ENCODE data around the gene DNAJC16. TPM values are rescaled to one million over a fixed set of nuclear protein-coding genes. Genes with fewer than 3 reads are reported as not detected.
"Not testable (repeated sequence)": the region's sequence is repeated elsewhere in the genome, so short reads cannot be mapped to it uniquely, and the experiment has no call there.

The DNAJC16 gene
- total and polyA plus RNA-seq, 9 of the 15 experiments (the other 6 are each of a cell fraction or from before 2014, with no cell fraction given): 6.9 to 16.8 (median 12.8) TPM

DNA sequence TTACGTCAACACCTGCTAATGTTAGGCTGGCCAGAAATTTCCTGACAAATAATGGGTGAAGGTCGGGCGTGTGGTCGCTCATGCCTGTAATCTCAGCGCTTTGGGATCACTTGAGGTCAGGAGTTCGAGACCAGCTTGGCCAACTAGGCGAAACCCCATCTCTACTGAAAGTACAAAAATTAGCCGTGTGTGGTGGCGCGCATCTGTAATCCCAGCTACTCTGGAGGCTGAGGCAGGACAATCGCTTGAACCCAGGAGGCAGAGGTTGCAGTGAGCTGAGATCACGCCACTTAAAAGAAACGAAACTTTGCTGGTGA lies 77.3 kb downstream of the DNAJC16 start:
- H3K9ac ChIP-seq (ENCODE audit: insufficient read depth in 1 of 2, low read depth in 2 of 2, low read length in 2 of 2); CTCF ChIA-PET (ENCODE audit: low intra/inter-chr PET ratio); H3K9me3 ChIP-seq (replicated peaks; ENCODE audit: control insufficient read depth, insufficient read depth, low read depth, low read length); ATAC-seq; H4K20me1 ChIP-seq (replicated peaks; ENCODE audit: control insufficient read depth, insufficient read depth, low read length); DNase-seq (ENCODE audit: extremely low read depth in 1 of 4, low spot score in 3 of 4); BruUV-seq (replicated peaks); H3K27me3 ChIP-seq (ENCODE audit: control insufficient read depth in 2 of 2, insufficient read depth in 2 of 2, low read length in 2 of 2); FAIRE-seq; H3K36me3 ChIP-seq (ENCODE audit: control insufficient read depth, insufficient read depth, low read length); in situ Hi-C loops (cut with MboI); H3K79me2 ChIP-seq (ENCODE audit: control insufficient read depth, insufficient read depth, low read length); intact Hi-C loops (cut with micrococcal nuclease); H3K27ac ChIP-seq (ENCODE audit: extremely low read depth, low read depth, low read length); H3K9me1 ChIP-seq (ENCODE audit: control insufficient read depth, insufficient read depth, low read length); H3K4me3 ChIP-seq: not testable (repeated sequence)
- H2AFZ ChIP-seq (ENCODE audit: low read depth, low read length): peak overlapping the region; percentile 83
- H3K4me1 ChIP-seq (replicated peaks in 1 of 2; ENCODE audit: control insufficient read depth in 2 of 2, insufficient read depth in 2 of 2, low read length in 2 of 2): peaks cover 0 to 20% of the 10 kb centered on the region in 2 experiments; a peak in 3 of 5 replicates
- POLR2A ChIA-PET: interaction anchor here (0.8 to 1.6 kb wide), 3 partner anchors 14 to 93 kb away, joined by 3 to 5 read pairs (median 3); no protein-coding TSS in a partner anchor
- H3K4me2 ChIP-seq (ENCODE audit: insufficient read depth, low read length): peak overlapping the region; percentile 76
- WGBS (ENCODE audit: insufficient coverage, low coverage, missing lambda C conversion rate): 69% methylated on average over 13 of the region's 13 CpGs
- 0 out of 2 replicates have a peak, but pooled peaks have one; percentile 4 for TF ChIP-seq CEBPB (tag; IDR thresholded peaks at IDR 0.05)

DNA sequence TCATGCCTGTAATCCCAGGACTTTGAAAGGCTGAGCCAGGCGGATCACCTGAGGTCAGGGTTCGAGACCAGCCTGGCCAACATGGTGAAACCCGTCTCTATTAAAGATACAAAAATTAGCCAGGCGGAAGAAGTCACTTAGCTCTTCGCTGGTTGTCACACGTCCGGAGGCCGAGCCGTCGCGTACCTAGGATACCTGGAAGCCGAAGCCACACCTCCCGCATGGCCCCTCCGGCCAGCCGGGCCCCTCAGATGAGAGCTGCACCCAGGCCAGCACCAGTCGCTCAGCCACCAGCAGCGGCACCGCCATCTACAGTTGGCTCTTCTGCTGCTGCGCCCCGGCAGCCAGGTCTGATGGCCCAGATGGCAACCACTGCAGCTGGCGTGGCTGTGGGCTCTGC lies 77.8 kb downstream of the DNAJC16 start:
- H3K9me1 ChIP-seq (ENCODE audit: control insufficient read depth, insufficient read depth, low read length); H3K4me2 ChIP-seq (ENCODE audit: insufficient read depth, low read length); H4K20me1 ChIP-seq (replicated peaks; ENCODE audit: control insufficient read depth, insufficient read depth, low read length); FAIRE-seq; H3K9ac ChIP-seq (ENCODE audit: insufficient read depth in 1 of 2, low read depth in 2 of 2, low read length in 2 of 2); H2AFZ ChIP-seq (ENCODE audit: low read depth, low read length); CTCF ChIA-PET (ENCODE audit: low intra/inter-chr PET ratio); H3K4me3 ChIP-seq; H3K27ac ChIP-seq (ENCODE audit: extremely low read depth, low read depth, low read length); ATAC-seq; H3K79me2 ChIP-seq (ENCODE audit: control insufficient read depth, insufficient read depth, low read length); H3K27me3 ChIP-seq (ENCODE audit: control insufficient read depth in 2 of 2, insufficient read depth in 2 of 2, low read length in 2 of 2); BruUV-seq (replicated peaks); DNase-seq (ENCODE audit: extremely low read depth in 1 of 4, low spot score in 3 of 4); intact Hi-C loops (cut with micrococcal nuclease); H3K9me3 ChIP-seq (replicated peaks; ENCODE audit: control insufficient read depth, insufficient read depth, low read depth, low read length); H3K36me3 ChIP-seq (ENCODE audit: control insufficient read depth, insufficient read depth, low read length); in situ Hi-C loops (cut with MboI): not testable (repeated sequence)
- POLR2A ChIA-PET: interaction anchor here (1.3 to 1.6 kb wide), 2 partner anchors 15 to 93 kb away, joined by 3 to 5 read pairs; no protein-coding TSS in a partner anchor
- H3K4me1 ChIP-seq (replicated peaks in 1 of 2; ENCODE audit: control insufficient read depth in 2 of 2, insufficient read depth in 2 of 2, low read length in 2 of 2): peaks cover 0 to 20% of the 10 kb centered on the region in 2 experiments; a peak in 3 of 5 replicates
- WGBS (ENCODE audit: insufficient coverage, low coverage, missing lambda C conversion rate): 84% methylated on average over 21 of the region's 21 CpGs

Data from K562 (cell line).